Activated B cell treated with CpG ODN at 0.5 μM for 24 hours (primary cell): ENCODE results near the gene CLIC6. TPM values are rescaled to one million over a fixed set of nuclear protein-coding genes. Genes with fewer than 3 reads are reported as not detected.

Source experiments
- ATAC-seq: fragments of 200-7000 bp; cut with Tn5 transposase; one replicate; pipeline ENCODE4 v1.10.0; 2021; ENCODE audit warnings: low read depth, mild to moderate bottlenecking, moderate library complexity
- CTCF ChIA-PET: fragments of 350-600 bp; sonication (Branson Sonifier 250); formaldehyde crosslinking; loops from one replicate; lab custom pipeline; 2021; ENCODE audit warnings: antibody characterized with exemption; lab: Charles Lee
- POLR2A ChIA-PET: fragments of 350-600 bp; sonication (Branson Sonifier 250); formaldehyde crosslinking; loops from one replicate; lab custom pipeline; 2021; ENCODE audit warnings: antibody characterized with exemption; lab: Charles Lee
- DNase-seq: peaks from one replicate; pipeline ENCODE4 v3.0.0; 2022
- H3K27ac Mint-ChIP-seq: one replicate; pipeline ENCODE4 v1.8.0; 2020; ENCODE audit warnings: mixed read lengths
- H3K27me3 Mint-ChIP-seq: one replicate; pipeline ENCODE4 v1.8.0; 2021; ENCODE audit warnings: mixed read lengths
- H3K36me3 Mint-ChIP-seq: one replicate; pipeline ENCODE4 v1.8.0; 2021; ENCODE audit warnings: low read depth, mixed read lengths
- H3K4me1 Mint-ChIP-seq: one replicate; pipeline ENCODE4 v1.8.0; 2021; ENCODE audit warnings: mixed read lengths
- H3K4me3 Mint-ChIP-seq: one replicate; pipeline ENCODE4 v1.8.0; 2020; ENCODE audit warnings: mild to moderate bottlenecking, mixed read lengths
- H3K9me3 Mint-ChIP-seq: one replicate; pipeline ENCODE4 v1.8.0; 2020; ENCODE audit warnings: mixed read lengths
- intact Hi-C: fragments of 100-400 bp; cut with micrococcal nuclease; formaldehyde crosslinking; loops from one replicate; pipeline ENCODE4 v1.15.1; 2024
- total RNA-seq: library from RNA; stranded (reverse); gene quantifications from 2 replicates; pipeline ENCODE4 v1.2.3, GENCODE V29; 2022
- TF ChIP-seq, protein P1 (sequence below): fragments of 200-600 bp; IDR thresholded peaks from one replicate; pipeline ENCODE4 v1.8.0; 2022; ENCODE audit warnings: antibody characterized with exemption, mild to moderate bottlenecking

Gene CLIC6
- not detected in 2 replicates for total RNA-seq

DNA sequence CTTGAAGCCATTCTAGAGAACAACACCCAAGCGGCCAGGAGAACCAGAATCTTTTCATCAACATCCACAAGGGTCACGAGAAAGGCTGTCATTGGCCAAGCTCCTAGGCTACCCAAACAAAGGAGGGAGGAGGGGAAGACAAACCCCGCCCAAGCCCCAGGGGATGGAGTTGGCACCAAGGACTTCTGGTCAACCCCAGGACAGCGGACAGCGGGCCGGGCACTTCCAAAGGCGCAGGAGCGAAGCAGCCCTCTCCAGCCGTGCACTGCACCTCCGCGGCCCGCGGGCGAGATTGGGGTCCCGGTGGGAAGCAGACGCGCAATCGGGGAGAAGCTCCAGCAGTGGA is at the start of gene CLIC6:
Gene CLIC6, plus strand, starts transcription at position 192 of the 346 bp plus-strand sequence. CDS start 395 bp downstream, outside the sequence.
- ChIA-PET CTCF (no interaction called here), POLR2A (no interaction called here)
- Mint-ChIP-seq H3K27me3 (peaks cover 44% of the 10 kb centered on the region), H3K36me3 (no peaks in the 10 kb centered on the region), H3K9me3 (no peaks in the 10 kb centered on the region), H3K4me3 (peak within 1 kb of the TSS; percentile 41), H3K27ac (no peak within 1 kb of the TSS), H3K4me1 (peaks cover 5% of the 10 kb centered on the region)
- no peak for ATAC-seq
- intact Hi-C loops = no loop called here
- no peak for DNase-seq
- TF ChIP-seq, protein P1, sequence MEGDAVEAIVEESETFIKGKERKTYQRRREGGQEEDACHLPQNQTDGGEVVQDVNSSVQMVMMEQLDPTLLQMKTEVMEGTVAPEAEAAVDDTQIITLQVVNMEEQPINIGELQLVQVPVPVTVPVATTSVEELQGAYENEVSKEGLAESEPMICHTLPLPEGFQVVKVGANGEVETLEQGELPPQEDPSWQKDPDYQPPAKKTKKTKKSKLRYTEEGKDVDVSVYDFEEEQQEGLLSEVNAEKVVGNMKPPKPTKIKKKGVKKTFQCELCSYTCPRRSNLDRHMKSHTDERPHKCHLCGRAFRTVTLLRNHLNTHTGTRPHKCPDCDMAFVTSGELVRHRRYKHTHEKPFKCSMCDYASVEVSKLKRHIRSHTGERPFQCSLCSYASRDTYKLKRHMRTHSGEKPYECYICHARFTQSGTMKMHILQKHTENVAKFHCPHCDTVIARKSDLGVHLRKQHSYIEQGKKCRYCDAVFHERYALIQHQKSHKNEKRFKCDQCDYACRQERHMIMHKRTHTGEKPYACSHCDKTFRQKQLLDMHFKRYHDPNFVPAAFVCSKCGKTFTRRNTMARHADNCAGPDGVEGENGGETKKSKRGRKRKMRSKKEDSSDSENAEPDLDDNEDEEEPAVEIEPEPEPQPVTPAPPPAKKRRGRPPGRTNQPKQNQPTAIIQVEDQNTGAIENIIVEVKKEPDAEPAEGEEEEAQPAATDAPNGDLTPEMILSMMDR = no peak

DNA sequence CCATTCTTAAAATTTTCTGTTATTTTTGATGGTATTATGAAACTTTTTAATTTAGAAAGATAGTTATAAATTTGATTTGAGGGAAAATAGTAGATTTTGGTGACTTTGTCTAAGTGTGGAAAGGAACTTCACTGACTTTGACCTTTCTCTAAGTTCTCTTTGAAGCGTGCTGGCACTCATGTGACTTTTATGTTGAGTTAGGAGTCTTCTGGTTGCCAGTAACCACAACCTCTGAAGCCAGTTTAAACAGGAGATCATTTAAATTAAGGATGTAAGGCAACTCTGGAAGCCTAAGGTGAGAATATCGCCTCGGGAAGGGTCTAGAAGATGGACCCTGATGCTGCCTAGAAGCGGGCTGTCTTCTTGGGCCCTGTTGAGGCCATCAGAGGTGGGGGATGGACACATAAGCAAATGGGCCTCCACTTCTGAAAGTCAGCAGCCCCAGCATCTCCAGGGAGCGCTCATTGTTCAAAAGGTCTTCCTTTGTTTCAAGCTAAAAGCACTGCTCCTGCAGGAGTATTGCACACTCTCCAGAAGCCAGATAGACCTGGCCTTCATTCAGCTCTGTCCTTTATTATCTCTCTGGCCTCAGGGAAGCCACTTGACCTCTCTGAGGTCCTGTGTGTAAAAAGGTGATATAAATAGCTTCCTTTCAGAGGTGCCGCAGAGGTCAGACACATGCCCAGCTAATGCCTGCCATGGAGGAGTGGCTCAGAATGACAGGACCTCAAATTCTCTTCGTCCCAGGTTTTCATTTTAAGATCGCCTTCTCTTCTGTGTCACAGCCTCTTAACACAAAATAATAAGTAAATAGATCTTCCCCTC is 48.7 kb upstream of the CLIC6 start:
- no peak overlapping the region for H3K4me3 Mint-ChIP-seq
- H3K36me3 Mint-ChIP-seq = no peaks in the 10 kb centered on the region
- H3K27me3 Mint-ChIP-seq = peaks cover 11% of the 10 kb centered on the region
- POLR2A ChIA-PET = no interaction called here
- intact Hi-C loops = no loop called here
- no peaks in the 10 kb centered on the region for H3K9me3 Mint-ChIP-seq
- CTCF ChIA-PET = interaction anchor here (0.8 kb wide), 1 partner anchor 12 kb away, joined by 4 read pairs; no protein-coding TSS in a partner anchor
- ATAC-seq (no peak), DNase-seq (no peak)
- peaks cover 8% of the 10 kb centered on the region for H3K4me1 Mint-ChIP-seq
- no peak overlapping the region for H3K27ac Mint-ChIP-seq
- TF ChIP-seq, protein P1 = no peak

DNA sequence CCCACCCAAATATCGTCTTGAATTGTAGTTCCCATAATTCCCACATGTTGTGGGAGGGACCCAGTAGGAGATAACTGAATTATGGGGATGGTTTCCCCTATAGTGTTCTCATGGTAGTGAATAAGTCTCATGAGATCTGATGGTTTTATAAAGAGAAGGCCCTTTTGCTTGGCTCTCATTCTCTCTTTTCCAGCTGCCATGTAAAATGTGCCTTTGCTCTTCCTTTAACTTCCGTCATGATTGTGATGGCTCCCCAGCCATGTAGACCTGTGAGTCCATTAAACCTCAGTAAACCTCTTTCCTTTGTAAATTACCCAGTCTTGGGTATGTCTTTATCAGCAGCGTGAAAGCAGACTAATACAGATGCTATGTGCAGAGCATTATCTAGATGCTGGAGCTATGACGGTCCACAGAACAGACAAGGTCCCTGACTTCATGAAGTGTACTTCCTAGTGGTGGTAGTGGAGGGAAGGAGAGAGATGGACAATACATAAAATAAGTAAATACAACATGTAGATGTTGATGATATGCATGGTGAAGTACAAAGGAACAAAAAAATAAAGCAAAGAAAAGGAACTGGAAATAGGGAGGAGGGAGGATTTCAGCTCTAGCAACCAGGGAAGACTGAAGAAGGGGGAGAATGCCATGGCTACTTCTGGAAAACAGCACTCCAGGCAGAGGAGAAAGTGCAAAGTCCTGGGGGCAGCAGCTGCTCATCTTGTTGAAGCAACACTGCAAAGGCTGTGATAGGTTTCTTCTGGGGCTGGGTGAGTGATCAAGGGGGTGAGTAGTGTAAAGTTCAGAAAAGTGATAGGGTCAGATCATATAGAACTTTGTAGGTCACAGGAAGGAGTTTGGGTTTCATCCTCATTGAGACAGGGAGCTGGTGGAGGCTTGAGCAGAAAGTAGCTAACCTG is 47.1 kb upstream of the CLIC6 start:
- DNase-seq (no peak), ATAC-seq (no peak)
- TF ChIP-seq, protein P1 = no peak
- Mint-ChIP-seq H3K27ac (no peak overlapping the region), H3K9me3 (no peaks in the 10 kb centered on the region), H3K4me3 (no peak overlapping the region), H3K36me3 (no peaks in the 10 kb centered on the region), H3K27me3 (peaks cover 16% of the 10 kb centered on the region), H3K4me1 (peaks cover 6% of the 10 kb centered on the region)
- ChIA-PET CTCF (interaction anchor here (1.2 kb wide), 1 partner anchor 66 kb away, joined by 3 read pairs; no protein-coding TSS in a partner anchor), POLR2A (no interaction called here)
- intact Hi-C loops = no loop called here

DNA sequence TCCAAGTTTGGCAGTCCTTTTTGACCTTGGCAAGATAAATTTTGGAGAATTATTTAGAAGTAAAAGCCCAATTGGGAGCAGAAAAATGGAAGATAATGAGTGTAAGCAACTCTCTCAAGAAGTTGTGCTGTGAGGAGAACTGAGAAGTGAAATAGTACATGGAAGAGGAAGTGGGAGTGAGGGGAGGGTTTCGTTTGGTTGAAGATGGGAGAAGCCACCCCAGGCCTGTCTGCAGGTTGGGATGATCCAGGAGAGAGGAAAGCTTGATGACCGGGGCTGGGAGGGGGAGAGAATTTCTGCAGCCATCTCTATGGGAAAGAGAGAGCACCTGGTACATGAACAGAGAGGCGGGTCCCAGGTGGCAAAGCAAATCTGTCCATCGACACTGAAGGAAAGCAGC is 45.3 kb upstream of the CLIC6 start:
- H3K27me3 Mint-ChIP-seq = peaks cover 16% of the 10 kb centered on the region
- ATAC-seq (no peak), DNase-seq (no peak)
- ChIA-PET CTCF (no interaction called here), POLR2A (no interaction called here)
- intact Hi-C loops = no loop called here
- H3K9me3 Mint-ChIP-seq = no peaks in the 10 kb centered on the region
- peaks cover 6% of the 10 kb centered on the region for H3K4me1 Mint-ChIP-seq
- no peaks in the 10 kb centered on the region for H3K36me3 Mint-ChIP-seq
- H3K27ac Mint-ChIP-seq = no peak overlapping the region
- no peak overlapping the region for H3K4me3 Mint-ChIP-seq
- TF ChIP-seq, protein P1 = no peak
